Measurements from ENCODE around the gene UBE2G2.

GRCh38 chr21:44749116-44749758 is 52.4 kb downstream of the UBE2G2 start:
- TF ChIP-seq POLR2A (IDR thresholded peaks at IDR 0.05), result no peak
- no peak for TF ChIP-seq CTCF (IDR thresholded peaks at IDR 0.05 in 8 of 11, conservative IDR thresholded peaks at IDR 0.05 in 3 of 11)

Measured in spleen (tissue), 7 donors.